Naive B cell (primary cell): ENCODE results near the gene TRERF1. TPM values are rescaled to one million over a fixed set of nuclear protein-coding genes. Genes with fewer than 3 reads are reported as not detected.

ENCODE experiments used
- ATAC-seq, 2 donors: fragments of 150-1000 bp; cut with Tn5 transposase; 2 replicates each; pipeline ENCODE4 v1.10.0; 2021; ENCODE audit warnings: low read depth in 2 of 2, mild to moderate bottlenecking in 2 of 2, moderate library complexity in 2 of 2
- DNase-seq: peaks from one replicate; pipeline ENCODE4 v3.0.0; 2022
- H3K27ac Mint-ChIP-seq, 6 donors: one replicate each; pipeline ENCODE4 v1.8.0; 2020 to 2022; ENCODE audit warnings: mild to moderate bottlenecking in 6 of 6, mixed read lengths in 6 of 6, moderate library complexity in 5 of 6, inconsistent platforms in 2 of 6
- H3K27me3 Mint-ChIP-seq, 3 donors: one replicate each; pipeline ENCODE4 v1.8.0; 2021 to 2022; ENCODE audit warnings: mixed read lengths in 3 of 3, mild to moderate bottlenecking in 1 of 3
- H3K36me3 Mint-ChIP-seq, 2 donors: one replicate each; pipeline ENCODE4 v1.8.0; 2020 to 2022; ENCODE audit warnings: mixed read lengths in 2 of 2, inconsistent platforms in 1 of 2, mild to moderate bottlenecking in 1 of 2
- H3K4me1 Mint-ChIP-seq, 3 donors: one replicate each; pipeline ENCODE4 v1.8.0; 2020 to 2022; ENCODE audit warnings: mixed read lengths in 3 of 3, inconsistent platforms in 1 of 3, mild to moderate bottlenecking in 1 of 3, moderate library complexity in 1 of 3
- H3K4me3 Mint-ChIP-seq, 8 donors: one replicate each; pipeline ENCODE4 v1.8.0; 2020 to 2022; ENCODE audit warnings: mild to moderate bottlenecking in 8 of 8, mixed read lengths in 8 of 8, moderate library complexity in 8 of 8, inconsistent platforms in 2 of 8
- H3K9me3 Mint-ChIP-seq, 7 donors: one replicate each; pipeline ENCODE4 v1.8.0; 2020 to 2022; ENCODE audit warnings: mixed read lengths in 7 of 7, mild to moderate bottlenecking in 5 of 7, inconsistent platforms in 2 of 7, moderate library complexity in 1 of 7
- polyA plus RNA-seq, 6 donors: library from polyadenylated mRNA; unstranded; fragments of 300-500 nt; fragmentation: Illumina TruSeq; gene quantifications; one replicate each; pipeline ENCODE4 v1.2.3, GENCODE V29; 2021; ENCODE audit warnings: low read depth in 6 of 6

The TRERF1 gene
- polyA plus RNA-seq, 6 donors from 2014 or later = 0.07 to 0.13 (median 0.08) TPM; not detected in 3

- no peak for ATAC-seq
- Mint-ChIP-seq H3K27ac (peak overlapping the region in 1 of 6 donors; percentile 40), H3K27me3 (no peaks in the 10 kb centered on the region), H3K4me3 (no peak overlapping the region), H3K9me3 (no peaks in the 10 kb centered on the region), H3K4me1 (no peaks in the 10 kb centered on the region), H3K36me3 (no peaks in the 10 kb centered on the region)
- no peak for DNase-seq
Measured at GRCh38 chr6:42393339-42393738, 58.4 kb downstream of the TRERF1 start.

- Mint-ChIP-seq H3K9me3 (no peaks in the 10 kb centered on the region), H3K4me1 (no peaks in the 10 kb centered on the region), H3K36me3 (no peaks in the 10 kb centered on the region), H3K27ac (no peak overlapping the region), H3K4me3 (no peak overlapping the region), H3K27me3 (no peaks in the 10 kb centered on the region)
- DNase-seq = no peak
- ATAC-seq = no peak
Measured at GRCh38 chr6:42392833-42393232, 58.9 kb downstream of the TRERF1 start.

GRCh38 chr6:42391441-42391840, 60.3 kb downstream of the TRERF1 start:
- ATAC-seq (no peak), DNase-seq (no peak)
- no peaks in the 10 kb centered on the region for H3K9me3 Mint-ChIP-seq
- H3K27me3 Mint-ChIP-seq = no peaks in the 10 kb centered on the region
- H3K27ac Mint-ChIP-seq = no peak overlapping the region
- peaks cover 0 to 5% (median 4%) of the 10 kb centered on the region in 3 donors for H3K4me1 Mint-ChIP-seq
- no peaks in the 10 kb centered on the region for H3K36me3 Mint-ChIP-seq
- H3K4me3 Mint-ChIP-seq = no peak overlapping the region

GRCh38 chr6:42390228-42390934, 61.3 kb downstream of the TRERF1 start:
- Mint-ChIP-seq H3K27ac (peak overlapping the region in 2 of 6 donors; percentile 49 to 51), H3K27me3 (no peaks in the 10 kb centered on the region), H3K9me3 (no peaks in the 10 kb centered on the region), H3K4me3 (peak overlapping the region in 1 of 8 donors; percentile 40), H3K4me1 (peaks cover 0 to 5% (median 4%) of the 10 kb centered on the region in 3 donors), H3K36me3 (no peaks in the 10 kb centered on the region)
- no peak for DNase-seq
- ATAC-seq = peak in 1 of 2 donors; percentile 45

GRCh38 chr6:42389736-42390135, 62.0 kb downstream of the TRERF1 start:
- no peaks in the 10 kb centered on the region for H3K27me3 Mint-ChIP-seq
- H3K4me1 Mint-ChIP-seq = peaks cover 0 to 5% (median 4%) of the 10 kb centered on the region in 3 donors
- H3K9me3 Mint-ChIP-seq = no peaks in the 10 kb centered on the region
- peak overlapping the region in 1 of 6 donors; percentile 51 for H3K27ac Mint-ChIP-seq
- H3K36me3 Mint-ChIP-seq = no peaks in the 10 kb centered on the region
- H3K4me3 Mint-ChIP-seq = peak overlapping the region in 1 of 8 donors; percentile 40
- ATAC-seq (no peak), DNase-seq (no peak)

GRCh38 chr6:42388046-42388445, 63.7 kb downstream of the TRERF1 start:
- H3K9me3 Mint-ChIP-seq = no peaks in the 10 kb centered on the region
- peaks cover 0 to 5% (median 4%) of the 10 kb centered on the region in 3 donors for H3K4me1 Mint-ChIP-seq
- DNase-seq (no peak), ATAC-seq (no peak)
- H3K27ac Mint-ChIP-seq = no peak overlapping the region
- no peaks in the 10 kb centered on the region for H3K36me3 Mint-ChIP-seq
- no peak overlapping the region for H3K4me3 Mint-ChIP-seq
- H3K27me3 Mint-ChIP-seq = no peaks in the 10 kb centered on the region

GRCh38 chr6:42387336-42387735, 64.4 kb downstream of the TRERF1 start:
- Mint-ChIP-seq H3K27me3 (no peaks in the 10 kb centered on the region), H3K9me3 (no peaks in the 10 kb centered on the region), H3K36me3 (no peaks in the 10 kb centered on the region), H3K4me3 (no peak overlapping the region), H3K4me1 (peaks cover 0 to 5% (median 4%) of the 10 kb centered on the region in 3 donors), H3K27ac (peak overlapping the region in 1 of 6 donors; percentile 5)
- no peak for DNase-seq
- ATAC-seq = peak in 1 of 2 donors; percentile 43

GRCh38 chr6:42385339-42385738, 66.4 kb downstream of the TRERF1 start:
- Mint-ChIP-seq H3K27ac (no peak overlapping the region), H3K27me3 (no peaks in the 10 kb centered on the region), H3K9me3 (no peaks in the 10 kb centered on the region), H3K36me3 (no peaks in the 10 kb centered on the region), H3K4me3 (no peak overlapping the region), H3K4me1 (peaks cover 0 to 5% (median 4%) of the 10 kb centered on the region in 3 donors)
- no peak for DNase-seq
- ATAC-seq = no peak

- Mint-ChIP-seq H3K9me3 (no peaks in the 10 kb centered on the region), H3K4me3 (no peak overlapping the region), H3K27me3 (no peaks in the 10 kb centered on the region), H3K4me1 (peaks cover 0 to 5% (median 4%) of the 10 kb centered on the region in 3 donors), H3K36me3 (no peaks in the 10 kb centered on the region), H3K27ac (no peak overlapping the region)
- no peak for ATAC-seq
- DNase-seq = no peak
Measured at GRCh38 chr6:42383421-42384205, 68.1 kb downstream of the TRERF1 start.

GRCh38 chr6:42381850-42382249, 69.9 kb downstream of the TRERF1 start:
- no peak for ATAC-seq
- H3K9me3 Mint-ChIP-seq = no peaks in the 10 kb centered on the region
- peaks cover 0 to 4% (median 0%) of the 10 kb centered on the region in 3 donors for H3K27me3 Mint-ChIP-seq
- no peak overlapping the region for H3K4me3 Mint-ChIP-seq
- H3K36me3 Mint-ChIP-seq = no peaks in the 10 kb centered on the region
- no peak overlapping the region for H3K27ac Mint-ChIP-seq
- peaks cover 0 to 9% (median 0%) of the 10 kb centered on the region in 3 donors for H3K4me1 Mint-ChIP-seq
- DNase-seq = no peak

GRCh38 chr6:42380228-42380979, 71.3 kb downstream of the TRERF1 start:
- Mint-ChIP-seq H3K4me3 (no peak overlapping the region), H3K9me3 (no peaks in the 10 kb centered on the region), H3K27me3 (peaks cover 0 to 4% (median 0%) of the 10 kb centered on the region in 3 donors), H3K36me3 (no peaks in the 10 kb centered on the region), H3K27ac (peak overlapping the region in 2 of 6 donors; percentile 9 to 54), H3K4me1 (peaks cover 0 to 9% (median 3%) of the 10 kb centered on the region in 3 donors)
- ATAC-seq (no peak), DNase-seq (no peak)

GRCh38 chr6:42378536-42378935, 73.2 kb downstream of the TRERF1 start:
- H3K9me3 Mint-ChIP-seq = peaks cover 0 to 2% (median 0%) of the 10 kb centered on the region in 7 donors
- DNase-seq (no peak), ATAC-seq (no peak)
- H3K36me3 Mint-ChIP-seq = no peaks in the 10 kb centered on the region
- peaks cover 0 to 9% (median 8%) of the 10 kb centered on the region in 3 donors for H3K4me1 Mint-ChIP-seq
- no peak overlapping the region for H3K4me3 Mint-ChIP-seq
- H3K27me3 Mint-ChIP-seq = peaks cover 0 to 4% (median 0%) of the 10 kb centered on the region in 3 donors
- H3K27ac Mint-ChIP-seq = peak overlapping the region in 2 of 6 donors; percentile 63 to 74

GRCh38 chr6:42378125-42378524, 73.6 kb downstream of the TRERF1 start:
- DNase-seq (no peak), ATAC-seq (no peak)
- H3K27me3 Mint-ChIP-seq = peaks cover 0 to 4% (median 0%) of the 10 kb centered on the region in 3 donors
- peaks cover 0 to 9% (median 8%) of the 10 kb centered on the region in 3 donors for H3K4me1 Mint-ChIP-seq
- peak overlapping the region in 2 of 6 donors; percentile 36 to 63 for H3K27ac Mint-ChIP-seq
- H3K4me3 Mint-ChIP-seq = no peak overlapping the region
- no peaks in the 10 kb centered on the region for H3K36me3 Mint-ChIP-seq
- H3K9me3 Mint-ChIP-seq = peaks cover 0 to 2% (median 0%) of the 10 kb centered on the region in 7 donors
